CD14-positive monocyte (primary cell): ENCODE measurements around the gene CHI3L1. TPM values are rescaled to one million over a fixed set of nuclear protein-coding genes. Genes with fewer than 3 reads are reported as not detected.

Experiments used
- DNase-seq, 3 donors: peaks; one replicate each; pipeline ENCODE4 v3.0.0-alpha.2; 2011 to 2022
- H2AFZ ChIP-seq: 2 replicates; pipeline ENCODE4 v1.6.0; 2012; ENCODE audit warnings: mild to moderate bottlenecking, low read depth, low read length, inconsistent platforms; ENCODE audit not compliant: insufficient read depth, poor library complexity, severe bottlenecking
- H3K27ac ChIP-seq, 2 donors: 1 replicate in 1 of 2; 2 replicates in 1 of 2; pipeline ENCODE4 v1.5.1; 2012 to 2013; ENCODE audit warnings: low read length in 2 of 2, control low read depth in 1 of 2, inconsistent platforms in 1 of 2, low read depth in 1 of 2, mild to moderate bottlenecking in 1 of 2
- H3K27me3 ChIP-seq, 2 donors: one replicate each; pipeline versions ENCODE4 v1.6.0 to v1.6.1; 2011 to 2013; ENCODE audit warnings: low read length in 2 of 2; ENCODE audit not compliant: control insufficient read depth in 2 of 2, insufficient read depth in 2 of 2
- H3K36me3 ChIP-seq, 2 donors: replicated peaks in 1 of 2; 1 replicate in 1 of 2; 2 replicates in 1 of 2; pipeline versions ENCODE4 v1.5.1 to v1.6.1; 2012 to 2013; ENCODE audit warnings: low read length in 2 of 2, control low read depth in 1 of 2, inconsistent platforms in 1 of 2, mild to moderate bottlenecking in 1 of 2; ENCODE audit not compliant: insufficient read depth in 2 of 2, control insufficient read depth in 1 of 2
- H3K4me1 ChIP-seq, 2 donors: 1 replicate in 1 of 2; 2 replicates in 1 of 2; pipeline versions ENCODE4 v1.5.1 to v1.6.1; 2012 to 2013; ENCODE audit warnings: low read length in 2 of 2, control low read depth in 1 of 2, inconsistent platforms in 1 of 2, mild to moderate bottlenecking in 1 of 2, moderate library complexity in 1 of 2; ENCODE audit not compliant: insufficient read depth in 2 of 2, control insufficient read depth in 1 of 2
- H3K4me2 ChIP-seq: replicated peaks from 2 replicates; pipeline ENCODE3; 2012; ENCODE audit warnings: low read length, moderate library complexity, mild to moderate bottlenecking; ENCODE audit not compliant: poor library complexity, severe bottlenecking; ENCODE audit errors: extremely low read depth
- H3K4me3 ChIP-seq, 3 experiments: fragments of 200-600 bp in 1 of 3; sonication (generic) in 1 of 3; replicated peaks in 1 of 3; 1 replicate in 2 of 3; 2 replicates in 1 of 3; pipeline ENCODE4 v1.5.1; 2011 to 2013; ENCODE audit warnings: low read length in 3 of 3, mild to moderate bottlenecking in 3 of 3, control low read depth in 2 of 3, low read depth in 2 of 3, inconsistent platforms in 1 of 3, moderate library complexity in 1 of 3
- H3K79me2 ChIP-seq: 2 replicates; pipeline ENCODE4 v1.6.0; 2012; ENCODE audit warnings: mild to moderate bottlenecking, control low read depth, inconsistent platforms, low read length, moderate library complexity; ENCODE audit not compliant: insufficient read depth
- H3K9ac ChIP-seq: 2 replicates; pipeline ENCODE4 v1.6.0; 2017; ENCODE audit warnings: low read length, mild to moderate bottlenecking; ENCODE audit not compliant: insufficient read depth, poor library complexity, severe bottlenecking
- H3K9me3 ChIP-seq, 2 donors: replicated peaks in 1 of 2; 1 replicate in 1 of 2; 2 replicates in 1 of 2; pipeline versions ENCODE4 v1.5.1 to v1.6.1; 2012 to 2013; ENCODE audit warnings: low read length in 2 of 2, control low read depth in 1 of 2; ENCODE audit not compliant: control insufficient read depth in 1 of 2, insufficient read depth in 1 of 2
- H4K20me1 ChIP-seq: 2 replicates; pipeline ENCODE4 v1.6.0; 2012; ENCODE audit warnings: mild to moderate bottlenecking, low read length, control low read depth, moderate library complexity; ENCODE audit not compliant: insufficient read depth
- H3K27ac Mint-ChIP-seq, 7 donors: one replicate each; pipeline ENCODE4 v1.8.0; 2020; ENCODE audit warnings: mild to moderate bottlenecking in 7 of 7, mixed read lengths in 7 of 7, moderate library complexity in 6 of 7, inconsistent platforms in 2 of 7
- H3K27me3 Mint-ChIP-seq, 3 donors: one replicate each; pipeline ENCODE4 v1.8.0; 2021 to 2022; ENCODE audit warnings: low read depth in 3 of 3, mild to moderate bottlenecking in 3 of 3, mixed read lengths in 3 of 3, moderate library complexity in 3 of 3, inconsistent platforms in 1 of 3
- H3K36me3 Mint-ChIP-seq, 2 donors: one replicate each; pipeline ENCODE4 v1.8.0; 2020; ENCODE audit warnings: mixed read lengths in 2 of 2, inconsistent platforms in 1 of 2, mild to moderate bottlenecking in 1 of 2
- H3K4me1 Mint-ChIP-seq: one replicate; pipeline ENCODE4 v1.8.0; 2020; ENCODE audit warnings: mild to moderate bottlenecking, mixed read lengths
- H3K4me3 Mint-ChIP-seq, 2 donors: one replicate each; pipeline ENCODE4 v1.8.0; 2020; ENCODE audit warnings: mild to moderate bottlenecking in 2 of 2, mixed read lengths in 2 of 2, moderate library complexity in 1 of 2
- H3K9me3 Mint-ChIP-seq, 7 donors: one replicate each; pipeline ENCODE4 v1.8.0; 2020 to 2022; ENCODE audit warnings: mixed read lengths in 7 of 7, mild to moderate bottlenecking in 6 of 7, moderate library complexity in 6 of 7, inconsistent platforms in 2 of 7
- WGBS: methylation state at CpG from one replicate; pipeline ENCODE4 v1.1.5; 2013; ENCODE audit warnings: missing lambda C conversion rate; ENCODE audit not compliant: insufficient coverage; 5-methylcytosine and 5-hydroxymethylcytosine counted together
- intact Hi-C, 2 donors: fragments of 100-400 bp; cut with micrococcal nuclease; formaldehyde crosslinking; loops; one replicate each; pipeline versions ENCODE4 v1.15.0 to v1.15.1; 2023
- polyA plus RNA-seq, 3 donors: library from polyadenylated mRNA; depleted of rRNA in 1 of 3; unstranded in 2 of 3; stranded (reverse) in 1 of 3; fragments of 300-500 nt in 2 of 3; fragments of >200 nt in 1 of 3; fragmentation: Illumina TruSeq in 2 of 3; gene quantifications; 1 replicate in 2 of 3; 2 replicates in 1 of 3; pipeline ENCODE4 v1.2.3, GENCODE V29; 2012 to 2021
- TF ChIP-seq, protein P1 (sequence below): fragments of 200-600 bp; IDR thresholded peaks from one replicate; pipeline ENCODE4 v1.8.0; 2022; ENCODE audit warnings: antibody characterized with exemption, mild to moderate bottlenecking

CHI3L1 gene
- polyA plus RNA-seq, 3 donors = 0.37 to 0.44 (median 0.43) TPM

DNA sequence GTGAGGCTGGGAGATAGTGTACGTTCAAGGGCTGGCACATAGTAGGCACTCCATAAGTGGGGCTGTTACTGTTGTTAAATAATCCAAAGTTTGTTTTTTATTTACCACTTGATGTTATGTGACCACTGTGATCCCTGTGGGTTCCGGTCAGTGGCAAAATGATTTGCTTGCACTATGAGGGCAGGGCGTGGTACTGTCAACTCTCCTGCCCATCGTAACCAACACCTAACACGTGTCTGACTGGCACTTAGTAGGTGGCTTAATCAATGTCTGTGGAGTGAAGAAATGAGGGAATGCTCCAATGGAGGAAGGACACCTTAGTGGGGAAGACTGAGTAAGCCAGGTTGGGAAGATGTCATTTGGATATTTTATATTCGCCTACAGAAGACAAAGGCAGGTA, 44.4 kb downstream of the CHI3L1 start:
- intact Hi-C loops = no loop called here
- Histone ChIP-seq H3K4me3 (no peak overlapping the region), H3K36me3 (no peaks in the 10 kb centered on the region), H3K27me3 (peaks cover 9 to 32% of the 10 kb centered on the region in 2 donors), H3K4me2 (no peak overlapping the region), H3K79me2 (no peaks in the 10 kb centered on the region), H3K9ac (no peak overlapping the region), H3K4me1 (no peaks in the 10 kb centered on the region), H3K9me3 (peaks cover 0 to 2% of the 10 kb centered on the region in 2 donors), H2AFZ (no peak overlapping the region), H4K20me1 (no peaks in the 10 kb centered on the region), H3K27ac (no peak overlapping the region)
- no peak overlapping the region for H3K27ac Mint-ChIP-seq
- no peaks in the 10 kb centered on the region for H3K9me3 Mint-ChIP-seq
- H3K4me3 Mint-ChIP-seq = no peak overlapping the region
- WGBS = 100% methylated on average over 2 of the region's 6 CpGs
- H3K4me1 Mint-ChIP-seq = no peaks in the 10 kb centered on the region
- TF ChIP-seq, protein P1, sequence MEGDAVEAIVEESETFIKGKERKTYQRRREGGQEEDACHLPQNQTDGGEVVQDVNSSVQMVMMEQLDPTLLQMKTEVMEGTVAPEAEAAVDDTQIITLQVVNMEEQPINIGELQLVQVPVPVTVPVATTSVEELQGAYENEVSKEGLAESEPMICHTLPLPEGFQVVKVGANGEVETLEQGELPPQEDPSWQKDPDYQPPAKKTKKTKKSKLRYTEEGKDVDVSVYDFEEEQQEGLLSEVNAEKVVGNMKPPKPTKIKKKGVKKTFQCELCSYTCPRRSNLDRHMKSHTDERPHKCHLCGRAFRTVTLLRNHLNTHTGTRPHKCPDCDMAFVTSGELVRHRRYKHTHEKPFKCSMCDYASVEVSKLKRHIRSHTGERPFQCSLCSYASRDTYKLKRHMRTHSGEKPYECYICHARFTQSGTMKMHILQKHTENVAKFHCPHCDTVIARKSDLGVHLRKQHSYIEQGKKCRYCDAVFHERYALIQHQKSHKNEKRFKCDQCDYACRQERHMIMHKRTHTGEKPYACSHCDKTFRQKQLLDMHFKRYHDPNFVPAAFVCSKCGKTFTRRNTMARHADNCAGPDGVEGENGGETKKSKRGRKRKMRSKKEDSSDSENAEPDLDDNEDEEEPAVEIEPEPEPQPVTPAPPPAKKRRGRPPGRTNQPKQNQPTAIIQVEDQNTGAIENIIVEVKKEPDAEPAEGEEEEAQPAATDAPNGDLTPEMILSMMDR = no peak
- H3K27me3 Mint-ChIP-seq = peaks cover 4 to 14% (median 6%) of the 10 kb centered on the region in 3 donors
- no peaks in the 10 kb centered on the region for H3K36me3 Mint-ChIP-seq
- DNase-seq = no peak

- H3K9me3 Mint-ChIP-seq = peaks cover 0 to 2% (median 0%) of the 10 kb centered on the region in 7 donors
- H4K20me1 ChIP-seq = no peaks in the 10 kb centered on the region
- H3K9me3 ChIP-seq = peaks cover 0 to 2% of the 10 kb centered on the region in 2 donors
Observed at GRCh38 chr1:203140743-203141520, 45.6 kb downstream of the CHI3L1 start.

More at GRCh38 chr1:203140743-203141520, 45.6 kb downstream of the CHI3L1 start:
- Histone ChIP-seq H3K4me2 (no peak overlapping the region), H3K27me3 (peaks cover 16 to 43% of the 10 kb centered on the region in 2 donors), H3K36me3 (no peaks in the 10 kb centered on the region), H3K9ac (no peak overlapping the region), H3K4me1 (peaks cover 7% of the 10 kb centered on the region in 2 donors), H3K79me2 (no peaks in the 10 kb centered on the region), H3K27ac (no peak overlapping the region), H2AFZ (no peak overlapping the region), H3K4me3 (no peak overlapping the region)
- intact Hi-C loops = no loop called here
- H3K36me3 Mint-ChIP-seq = no peaks in the 10 kb centered on the region
- H3K4me1 Mint-ChIP-seq = peaks cover 9% of the 10 kb centered on the region
- TF ChIP-seq, protein P1 = no peak
- no peak for DNase-seq
- peak overlapping the region in 1 of 2 donors; percentile 40 for H3K4me3 Mint-ChIP-seq
- peak overlapping the region in 1 of 7 donors; percentile 25 for H3K27ac Mint-ChIP-seq
- WGBS = 69% methylated on average over 3 of the region's 5 CpGs
- H3K27me3 Mint-ChIP-seq = peaks cover 13 to 22% (median 15%) of the 10 kb centered on the region in 3 donors
